ENCODE data around the gene BTG2.
A peak's percentile ranks its signal among the peaks of the same experiment; 100 is the strongest.

- TF ChIP-seq POLR2A (IDR thresholded peaks at IDR 0.05) = peak; percentile 58 to 95
- peak in 3 of 6 experiments; percentile 12 to 50 (median 17) for TF ChIP-seq CTCF (IDR thresholded peaks at IDR 0.05)
These were observed 1.0 kb downstream of the BTG2 start for GRCh38 chr1:203306089-203306964.

Data from thyroid gland (tissue), 4 donors.